Measurements from ENCODE around the gene ZNF672. TPM values are rescaled to one million over a fixed set of nuclear protein-coding genes. Genes with fewer than 3 reads are reported as not detected.
A peak's percentile ranks its signal among the peaks of the same experiment; 100 is the strongest.
"Not testable (repeated sequence)": the region's sequence is repeated elsewhere in the genome, so short reads cannot be mapped to it uniquely, and the experiment has no call there.

The ZNF672 gene
- 12.4 and 15.5 TPM in 2 replicates for total RNA-seq (2012; rRNA removed)

DNA sequence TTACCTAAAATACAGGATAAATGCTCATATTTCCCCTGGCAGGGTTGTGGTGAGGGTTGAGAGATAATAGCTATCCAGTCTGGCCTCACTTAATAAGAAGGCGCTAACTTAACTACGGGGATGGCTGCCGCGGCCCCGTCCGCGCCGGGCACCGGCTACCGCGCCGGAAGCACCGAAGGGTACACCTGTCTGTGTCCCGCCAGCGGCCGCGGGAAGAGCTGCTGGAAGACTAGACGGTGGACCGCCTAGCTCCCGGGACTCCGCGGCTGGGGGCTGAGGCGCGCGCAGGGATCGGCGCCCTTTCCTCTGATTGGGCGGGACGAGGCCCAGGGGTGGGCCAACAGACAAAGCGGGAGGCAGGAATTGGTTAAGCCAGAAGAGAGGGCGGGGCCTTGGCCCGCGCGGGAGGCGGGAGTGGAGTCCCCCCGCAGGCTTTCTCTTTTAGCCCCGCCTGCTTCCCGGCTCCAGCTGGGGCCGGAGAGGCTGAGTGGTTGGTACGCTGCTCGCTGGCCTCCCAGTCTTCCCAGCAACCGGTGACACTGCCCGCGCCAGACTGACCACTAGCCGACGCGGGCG is at the start of gene ZNF672:
Gene ZNF672, plus strand, starts transcription at position 444 of the 576 bp plus-strand sequence. CDS start 9,051 bp downstream, outside the sequence.
- Histone ChIP-seq H3K4me3 (ENCODE audit: low read length) (peak within 1 kb of the TSS; percentile 91), H3K9me3 (replicated peaks; ENCODE audit: low read length) (no peaks in the 10 kb centered on the region), H3K9ac (ENCODE audit: low read depth, low read length) (peak within 1 kb of the TSS; percentile 99), H3K36me3 (ENCODE audit: insufficient read depth, low read length) (no peaks in the 10 kb centered on the region), H3K4me2 (ENCODE audit: low read length) (peak within 1 kb of the TSS; percentile 99), H3K27me3 (ENCODE audit: control insufficient read depth, insufficient read depth, low read length) (peaks cover 11% of the 10 kb centered on the region), H3K4me1 (ENCODE audit: control insufficient read depth, insufficient read depth, low read length) (peaks cover 23% of the 10 kb centered on the region)

DNA sequence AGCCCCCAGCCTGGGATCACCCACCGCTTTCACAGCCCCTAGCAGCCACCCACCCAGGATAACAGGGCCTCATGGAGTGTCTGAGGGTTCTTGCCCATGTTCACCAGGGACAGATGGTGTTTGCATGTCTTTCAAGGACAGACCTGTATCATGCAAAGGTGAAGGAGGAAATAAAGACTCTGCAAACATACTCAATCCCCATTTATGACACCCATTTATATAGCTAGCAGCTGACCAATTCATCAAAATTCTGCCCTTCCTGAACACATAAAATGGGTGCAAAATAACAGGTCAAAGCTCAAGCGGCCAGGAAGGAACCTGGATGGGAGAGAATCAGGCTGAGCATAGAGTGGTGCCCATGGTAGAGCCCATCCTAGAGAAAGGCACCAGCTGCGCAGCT is 49.7 kb upstream of the ZNF672 start:
- no peaks in the 10 kb centered on the region for H3K36me3 ChIP-seq (ENCODE audit: insufficient read depth, low read length)
- no peak overlapping the region for H3K4me2 ChIP-seq (ENCODE audit: low read length)

DNA sequence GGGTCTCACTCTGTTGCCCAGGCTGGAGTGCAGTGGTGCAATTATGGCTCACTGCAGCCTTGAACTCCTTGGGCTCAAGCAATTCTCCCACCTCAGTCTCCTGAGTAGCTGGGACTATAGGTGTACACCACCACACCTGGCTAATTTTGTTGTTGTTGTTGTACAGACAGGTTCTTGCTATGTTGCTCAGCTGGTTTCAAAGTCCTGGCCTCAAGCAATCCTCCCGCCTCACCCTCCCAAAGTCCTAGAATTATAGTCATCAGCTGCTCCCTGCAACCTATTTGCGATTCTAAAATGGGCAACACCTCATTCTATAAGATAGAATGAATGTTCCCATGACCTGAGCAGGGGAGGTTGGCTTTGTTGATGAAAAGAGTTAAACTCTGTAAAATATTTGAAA is 48.7 kb upstream of the ZNF672 start:
- H3K27me3 ChIP-seq (ENCODE audit: control insufficient read depth, insufficient read depth, low read length); H3K4me1 ChIP-seq (ENCODE audit: control insufficient read depth, insufficient read depth, low read length): not testable (repeated sequence)

More for the DNA sequence above, 49.7 kb upstream of the ZNF672 start:
- Histone ChIP-seq H3K9ac (ENCODE audit: low read depth, low read length) (no peak overlapping the region), H3K9me3 (replicated peaks; ENCODE audit: low read length) (no peaks in the 10 kb centered on the region), H3K4me3 (ENCODE audit: low read length) (no peak overlapping the region), H3K27me3 (ENCODE audit: control insufficient read depth, insufficient read depth, low read length) (no peaks in the 10 kb centered on the region), H3K4me1 (ENCODE audit: control insufficient read depth, insufficient read depth, low read length) (no peaks in the 10 kb centered on the region)

GRCh38 chr1:248790456-248790855 is 47.6 kb upstream of the ZNF672 start:
- Histone ChIP-seq H3K4me3 (ENCODE audit: low read length) (no peak overlapping the region), H3K36me3 (ENCODE audit: insufficient read depth, low read length) (no peaks in the 10 kb centered on the region), H3K4me2 (ENCODE audit: low read length) (no peak overlapping the region), H3K9ac (ENCODE audit: low read depth, low read length) (no peak overlapping the region), H3K9me3 (replicated peaks; ENCODE audit: low read length) (no peaks in the 10 kb centered on the region), H3K27me3 (ENCODE audit: control insufficient read depth, insufficient read depth, low read length) (no peaks in the 10 kb centered on the region), H3K4me1 (ENCODE audit: control insufficient read depth, insufficient read depth, low read length) (no peaks in the 10 kb centered on the region)

More for the DNA sequence above, 48.7 kb upstream of the ZNF672 start:
- H3K36me3 ChIP-seq (ENCODE audit: insufficient read depth, low read length); H3K9me3 ChIP-seq (replicated peaks; ENCODE audit: low read length); H3K4me3 ChIP-seq (ENCODE audit: low read length); H3K4me2 ChIP-seq (ENCODE audit: low read length); H3K9ac ChIP-seq (ENCODE audit: low read depth, low read length): not testable (repeated sequence)

GRCh38 chr1:248791010-248791409 is 47.0 kb upstream of the ZNF672 start:
- no peaks in the 10 kb centered on the region for H3K4me1 ChIP-seq (ENCODE audit: control insufficient read depth, insufficient read depth, low read length)
- H3K27me3 ChIP-seq (ENCODE audit: control insufficient read depth, insufficient read depth, low read length) = no peaks in the 10 kb centered on the region
- H3K36me3 ChIP-seq (ENCODE audit: insufficient read depth, low read length) = no peaks in the 10 kb centered on the region
- H3K9ac ChIP-seq (ENCODE audit: low read depth, low read length) = no peak overlapping the region
- H3K9me3 ChIP-seq (replicated peaks; ENCODE audit: low read length) = no peaks in the 10 kb centered on the region
- no peak overlapping the region for H3K4me3 ChIP-seq (ENCODE audit: low read length)
- no peak overlapping the region for H3K4me2 ChIP-seq (ENCODE audit: low read length)

DNA sequence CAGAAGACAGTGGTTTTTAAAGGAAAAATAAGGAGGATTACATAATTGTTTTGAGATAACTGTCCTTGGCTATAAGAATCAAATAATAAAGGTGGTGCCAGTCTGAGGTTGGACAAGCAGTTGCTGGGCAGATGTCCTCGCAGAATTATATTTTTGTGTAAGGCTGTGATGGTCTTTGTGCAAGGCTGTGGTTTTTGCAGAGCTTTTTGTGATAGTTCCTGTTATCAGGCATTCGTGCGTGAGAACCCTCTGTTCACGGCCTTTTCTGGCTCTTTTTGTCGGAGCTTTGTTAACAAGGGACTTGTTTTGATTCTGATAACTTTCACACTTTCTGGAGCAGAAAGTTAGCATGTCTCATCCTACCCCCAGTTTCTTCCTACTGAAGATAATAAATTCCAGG is 45.7 kb upstream of the ZNF672 start:
- peaks cover under 1% of the 10 kb centered on the region for H3K27me3 ChIP-seq (ENCODE audit: control insufficient read depth, insufficient read depth, low read length)
- H3K4me2 ChIP-seq (ENCODE audit: low read length) = no peak overlapping the region
- no peaks in the 10 kb centered on the region for H3K9me3 ChIP-seq (replicated peaks; ENCODE audit: low read length)
- H3K4me3 ChIP-seq (ENCODE audit: low read length) = no peak overlapping the region
- H3K9ac ChIP-seq (ENCODE audit: low read depth, low read length) = no peak overlapping the region
- H3K4me1 ChIP-seq (ENCODE audit: control insufficient read depth, insufficient read depth, low read length) = no peaks in the 10 kb centered on the region
- no peaks in the 10 kb centered on the region for H3K36me3 ChIP-seq (ENCODE audit: insufficient read depth, low read length)

GRCh38 chr1:248793592-248793991 is 44.4 kb upstream of the ZNF672 start:
- Histone ChIP-seq H3K4me1 (ENCODE audit: control insufficient read depth, insufficient read depth, low read length) (no peaks in the 10 kb centered on the region), H3K27me3 (ENCODE audit: control insufficient read depth, insufficient read depth, low read length) (peaks cover 3% of the 10 kb centered on the region), H3K9me3 (replicated peaks; ENCODE audit: low read length) (no peaks in the 10 kb centered on the region), H3K4me3 (ENCODE audit: low read length) (no peak overlapping the region), H3K4me2 (ENCODE audit: low read length) (no peak overlapping the region), H3K9ac (ENCODE audit: low read depth, low read length) (no peak overlapping the region), H3K36me3 (ENCODE audit: insufficient read depth, low read length) (no peaks in the 10 kb centered on the region)

- not testable (repeated sequence) for H3K27me3 ChIP-seq (ENCODE audit: control insufficient read depth, insufficient read depth, low read length); H3K4me2 ChIP-seq (ENCODE audit: low read length); H3K9me3 ChIP-seq (replicated peaks; ENCODE audit: low read length); H3K4me1 ChIP-seq (ENCODE audit: control insufficient read depth, insufficient read depth, low read length); H3K4me3 ChIP-seq (ENCODE audit: low read length); H3K9ac ChIP-seq (ENCODE audit: low read depth, low read length); H3K36me3 ChIP-seq (ENCODE audit: insufficient read depth, low read length)
Observed at GRCh38 chr1:248794663-248795062, 43.4 kb upstream of the ZNF672 start.

DNA sequence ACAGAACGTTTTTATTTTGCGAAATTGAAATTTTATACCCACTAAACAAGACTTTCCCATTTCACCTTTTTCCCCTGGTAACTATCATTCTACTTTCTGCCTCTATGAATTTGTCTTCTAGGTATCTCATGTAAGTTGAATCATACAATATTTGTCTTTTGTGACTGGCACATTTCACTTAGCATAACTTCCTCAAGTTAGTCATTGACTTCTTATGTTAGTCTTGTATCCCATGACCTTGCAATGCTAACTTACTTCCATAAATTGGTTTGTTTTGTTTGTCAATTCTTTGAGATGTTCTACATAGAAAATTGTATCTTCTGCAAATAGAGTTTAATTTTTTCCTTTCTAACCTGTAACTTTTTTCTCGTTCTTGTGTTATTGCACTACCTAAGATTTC is 39.2 kb upstream of the ZNF672 start:
- H3K27me3 ChIP-seq (ENCODE audit: control insufficient read depth, insufficient read depth, low read length) = peaks cover 3% of the 10 kb centered on the region

GRCh38 chr1:248800459-248800858 is 37.6 kb upstream of the ZNF672 start:
- Histone ChIP-seq H3K27me3 (ENCODE audit: control insufficient read depth, insufficient read depth, low read length) (peaks cover 3% of the 10 kb centered on the region), H3K4me1 (ENCODE audit: control insufficient read depth, insufficient read depth, low read length) (no peaks in the 10 kb centered on the region), H3K9ac (ENCODE audit: low read depth, low read length) (no peak overlapping the region), H3K36me3 (ENCODE audit: insufficient read depth, low read length) (no peaks in the 10 kb centered on the region), H3K9me3 (replicated peaks; ENCODE audit: low read length) (no peaks in the 10 kb centered on the region), H3K4me2 (ENCODE audit: low read length) (no peak overlapping the region), H3K4me3 (ENCODE audit: low read length) (no peak overlapping the region)

More for the DNA sequence above, 39.2 kb upstream of the ZNF672 start:
- Histone ChIP-seq H3K4me1 (ENCODE audit: control insufficient read depth, insufficient read depth, low read length) (no peaks in the 10 kb centered on the region), H3K4me3 (ENCODE audit: low read length) (no peak overlapping the region), H3K9me3 (replicated peaks; ENCODE audit: low read length) (no peaks in the 10 kb centered on the region), H3K9ac (ENCODE audit: low read depth, low read length) (no peak overlapping the region), H3K4me2 (ENCODE audit: low read length) (no peak overlapping the region), H3K36me3 (ENCODE audit: insufficient read depth, low read length) (no peaks in the 10 kb centered on the region)

DNA sequence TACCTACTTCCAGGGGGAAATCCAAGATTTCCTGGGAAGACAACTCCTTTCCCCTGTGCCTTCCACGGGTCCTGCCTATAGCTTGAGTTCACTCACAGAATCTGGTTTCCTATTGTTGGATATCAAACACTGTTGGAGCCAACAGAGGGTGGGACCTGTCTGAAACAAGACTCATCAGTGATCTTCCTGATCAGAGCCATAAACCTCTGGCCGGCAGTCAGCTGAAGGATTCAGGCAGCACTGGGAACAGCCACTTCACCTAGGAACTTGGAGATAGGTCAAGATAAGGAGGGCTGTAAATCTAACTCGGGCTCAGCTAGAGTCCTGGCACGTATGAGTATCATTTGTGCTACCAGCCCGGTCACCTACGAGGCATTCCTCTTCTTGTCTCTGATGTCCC is 35.6 kb upstream of the ZNF672 start:
- H3K4me3 ChIP-seq (ENCODE audit: low read length) = no peak overlapping the region
- no peak overlapping the region for H3K4me2 ChIP-seq (ENCODE audit: low read length)
- H3K36me3 ChIP-seq (ENCODE audit: insufficient read depth, low read length) = no peaks in the 10 kb centered on the region
- no peaks in the 10 kb centered on the region for H3K9me3 ChIP-seq (replicated peaks; ENCODE audit: low read length)
- no peak overlapping the region for H3K9ac ChIP-seq (ENCODE audit: low read depth, low read length)
- peaks cover under 1% of the 10 kb centered on the region for H3K27me3 ChIP-seq (ENCODE audit: control insufficient read depth, insufficient read depth, low read length)
- H3K4me1 ChIP-seq (ENCODE audit: control insufficient read depth, insufficient read depth, low read length) = no peaks in the 10 kb centered on the region

GRCh38 chr1:248803501-248803900 is 34.5 kb upstream of the ZNF672 start:
- not testable (repeated sequence) for H3K9ac ChIP-seq (ENCODE audit: low read depth, low read length); H3K27me3 ChIP-seq (ENCODE audit: control insufficient read depth, insufficient read depth, low read length); H3K36me3 ChIP-seq (ENCODE audit: insufficient read depth, low read length); H3K4me2 ChIP-seq (ENCODE audit: low read length); H3K4me3 ChIP-seq (ENCODE audit: low read length); H3K9me3 ChIP-seq (replicated peaks; ENCODE audit: low read length); H3K4me1 ChIP-seq (ENCODE audit: control insufficient read depth, insufficient read depth, low read length)

All from skeletal muscle satellite cell (primary cell).